Measurements from ENCODE around the gene FRMD5.

DNA sequence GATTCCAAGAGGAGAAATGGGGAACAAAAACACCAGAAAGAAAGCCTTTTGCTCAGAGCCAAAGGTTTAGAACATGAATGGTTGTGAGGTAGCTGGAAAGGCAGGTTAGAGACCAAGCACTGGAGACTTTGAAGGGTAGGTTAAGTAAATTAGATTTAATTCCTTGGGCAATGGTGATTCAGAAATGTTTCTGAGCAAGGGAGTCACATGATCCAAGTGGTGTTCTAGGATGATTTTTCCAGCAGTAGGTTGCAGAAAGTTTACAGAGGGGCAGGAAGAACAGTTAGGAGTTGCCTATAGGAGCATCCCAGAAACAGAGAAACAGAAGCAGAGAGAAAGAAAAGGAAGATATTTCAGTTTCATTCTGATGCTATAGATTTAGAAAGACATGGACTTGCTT is 228.4 kb downstream of the FRMD5 start:
- TF ChIP-seq BHLHE40 (IDR thresholded peaks at IDR 0.05; ENCODE audit: low read depth, low read length) (no peak), EP300 (IDR thresholded peaks at IDR 0.05) (no peak), MYC (IDR thresholded peaks at IDR 0.05; ENCODE audit: borderline replicate concordance, low read length) (no peak), CHD2 (IDR thresholded peaks at IDR 0.05; ENCODE audit: low read length, partially characterized antibody) (no peak), POLR2A (IDR thresholded peaks at IDR 0.05; ENCODE audit: low read length) (no peak), FOSB (CRISPR knock-in tag; IDR thresholded peaks at IDR 0.05) (no peak), CHD4 (IDR thresholded peaks at IDR 0.05; ENCODE audit: borderline replicate concordance) (no peak), CEBPB (IDR thresholded peaks at IDR 0.05) (no peak), SMC3 (IDR thresholded peaks at IDR 0.05) (no peak)
- TF ChIP-seq, protein P1, sequence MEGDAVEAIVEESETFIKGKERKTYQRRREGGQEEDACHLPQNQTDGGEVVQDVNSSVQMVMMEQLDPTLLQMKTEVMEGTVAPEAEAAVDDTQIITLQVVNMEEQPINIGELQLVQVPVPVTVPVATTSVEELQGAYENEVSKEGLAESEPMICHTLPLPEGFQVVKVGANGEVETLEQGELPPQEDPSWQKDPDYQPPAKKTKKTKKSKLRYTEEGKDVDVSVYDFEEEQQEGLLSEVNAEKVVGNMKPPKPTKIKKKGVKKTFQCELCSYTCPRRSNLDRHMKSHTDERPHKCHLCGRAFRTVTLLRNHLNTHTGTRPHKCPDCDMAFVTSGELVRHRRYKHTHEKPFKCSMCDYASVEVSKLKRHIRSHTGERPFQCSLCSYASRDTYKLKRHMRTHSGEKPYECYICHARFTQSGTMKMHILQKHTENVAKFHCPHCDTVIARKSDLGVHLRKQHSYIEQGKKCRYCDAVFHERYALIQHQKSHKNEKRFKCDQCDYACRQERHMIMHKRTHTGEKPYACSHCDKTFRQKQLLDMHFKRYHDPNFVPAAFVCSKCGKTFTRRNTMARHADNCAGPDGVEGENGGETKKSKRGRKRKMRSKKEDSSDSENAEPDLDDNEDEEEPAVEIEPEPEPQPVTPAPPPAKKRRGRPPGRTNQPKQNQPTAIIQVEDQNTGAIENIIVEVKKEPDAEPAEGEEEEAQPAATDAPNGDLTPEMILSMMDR (IDR thresholded peaks at IDR 0.05): no peak
- TF ChIP-seq, protein P2, sequence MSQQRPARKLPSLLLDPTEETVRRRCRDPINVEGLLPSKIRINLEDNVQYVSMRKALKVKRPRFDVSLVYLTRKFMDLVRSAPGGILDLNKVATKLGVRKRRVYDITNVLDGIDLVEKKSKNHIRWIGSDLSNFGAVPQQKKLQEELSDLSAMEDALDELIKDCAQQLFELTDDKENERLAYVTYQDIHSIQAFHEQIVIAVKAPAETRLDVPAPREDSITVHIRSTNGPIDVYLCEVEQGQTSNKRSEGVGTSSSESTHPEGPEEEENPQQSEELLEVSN (IDR thresholded peaks at IDR 0.05; ENCODE audit: borderline replicate concordance, low read depth): no peak
- TF ChIP-seq, protein P3, sequence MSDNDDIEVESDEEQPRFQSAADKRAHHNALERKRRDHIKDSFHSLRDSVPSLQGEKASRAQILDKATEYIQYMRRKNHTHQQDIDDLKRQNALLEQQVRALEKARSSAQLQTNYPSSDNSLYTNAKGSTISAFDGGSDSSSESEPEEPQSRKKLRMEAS (IDR thresholded peaks at IDR 0.05): no peak
